Astrocyte (in vitro differentiated cells and primary cell): ENCODE results near the gene CPNE4. TPM values are rescaled to one million over a fixed set of nuclear protein-coding genes. Genes with fewer than 3 reads are reported as not detected.

ENCODE experiments used
- DNase-seq: peaks from one replicate; pipeline ENCODE4 v3.0.0-alpha.2; 2010; ENCODE audit warnings: low read depth
- FAIRE-seq: peaks from 2 replicates; lab custom pipeline; 2011; peaks lifted over from hg19 to GRCh38; lab: Jason Lieb, UNC
- H2AFZ ChIP-seq: 2 replicates; pipeline ENCODE4 v1.6.0; 2012; ENCODE audit warnings: low read depth, low read length, inconsistent platforms
- H3K27ac ChIP-seq: 2 replicates; pipeline ENCODE4 v1.5.1; 2011; ENCODE audit warnings: low read depth, low read length, inconsistent platforms
- H3K27me3 ChIP-seq: 2 replicates; pipeline ENCODE4 v1.6.0; 2011; ENCODE audit warnings: low read length, inconsistent platforms; ENCODE audit not compliant: insufficient read depth
- H3K36me3 ChIP-seq: 2 replicates; pipeline ENCODE4 v1.5.1; 2011; ENCODE audit warnings: low read length, inconsistent platforms; ENCODE audit not compliant: insufficient read depth
- H3K4me1 ChIP-seq: 2 replicates; pipeline ENCODE4 v1.5.1; 2011; ENCODE audit warnings: low read length, inconsistent platforms; ENCODE audit not compliant: insufficient read depth
- H3K4me2 ChIP-seq: 2 replicates; pipeline ENCODE4 v1.6.0; 2012; ENCODE audit warnings: low read length, inconsistent platforms
- H3K4me3 ChIP-seq: 2 replicates; pipeline ENCODE4 v1.5.1; 2011; ENCODE audit warnings: low read depth, mild to moderate bottlenecking, low read length, inconsistent platforms; ENCODE audit not compliant: insufficient read depth
- H3K79me2 ChIP-seq: 2 replicates; pipeline ENCODE4 v1.6.0; 2012; ENCODE audit warnings: mild to moderate bottlenecking, low read length, inconsistent platforms; ENCODE audit not compliant: insufficient read depth
- H3K9ac ChIP-seq: 2 replicates; pipeline ENCODE4 v1.6.0; 2012; ENCODE audit warnings: mild to moderate bottlenecking, low read length, inconsistent platforms
- H3K9me3 ChIP-seq: 2 replicates; pipeline ENCODE4 v1.5.1; 2012; ENCODE audit warnings: low read depth, mild to moderate bottlenecking, low read length, inconsistent platforms; ENCODE audit not compliant: insufficient read depth
- H4K20me1 ChIP-seq: 2 replicates; pipeline ENCODE4 v1.6.0; 2012; ENCODE audit warnings: low read length, inconsistent platforms; ENCODE audit not compliant: insufficient read depth
- H3K27ac Mint-ChIP-seq: one replicate; pipeline ENCODE4 v1.8.0; 2021; ENCODE audit warnings: mild to moderate bottlenecking, mixed read lengths; ENCODE audit not compliant: unreplicated experiment
- H3K27me3 Mint-ChIP-seq: one replicate; pipeline ENCODE4 v1.8.0; 2021; ENCODE audit warnings: low read depth, mixed read lengths; ENCODE audit not compliant: unreplicated experiment
- H3K36me3 Mint-ChIP-seq: one replicate; pipeline ENCODE4 v1.8.0; 2021; ENCODE audit warnings: low read depth, mixed read lengths; ENCODE audit not compliant: unreplicated experiment
- H3K4me1 Mint-ChIP-seq: one replicate; pipeline ENCODE4 v1.8.0; 2021; ENCODE audit warnings: low read depth, mixed read lengths; ENCODE audit not compliant: unreplicated experiment
- H3K4me3 Mint-ChIP-seq: one replicate; pipeline ENCODE4 v1.8.0; 2021; ENCODE audit warnings: mild to moderate bottlenecking, moderate library complexity, mixed read lengths; ENCODE audit not compliant: unreplicated experiment
- H3K9me3 Mint-ChIP-seq: one replicate; pipeline ENCODE4 v1.8.0; 2021; ENCODE audit warnings: mild to moderate bottlenecking, mixed read lengths; ENCODE audit not compliant: unreplicated experiment
- CTCF ChIP-seq: IDR thresholded peaks from 2 replicates; pipeline ENCODE4 v1.5.1; 2011; ENCODE audit warnings: low read depth, mild to moderate bottlenecking, inconsistent platforms, low read length, moderate library complexity; ENCODE audit not compliant: insufficient read depth
- EZH2 ChIP-seq: IDR thresholded peaks from 2 replicates; pipeline ENCODE4 v1.6.1; 2012; ENCODE audit warnings: mild to moderate bottlenecking, low read length, inconsistent platforms; ENCODE audit not compliant: insufficient read depth
- total RNA-seq: library from RNA; stranded (reverse); gene quantifications from 2 replicates; pipeline ENCODE4 v1.2.1, GENCODE V29; 2021

The CPNE4 gene
- total RNA-seq, 1 donor from 2014 or later = 0.68 TPM

GRCh38 chr3:132083159-132083558, 48.3 kb upstream of the CPNE4 start:
- no peak for TF ChIP-seq EZH2
- TF ChIP-seq CTCF = no peak
- no peaks in the 10 kb centered on the region for H3K9me3 Mint-ChIP-seq
- H3K9me3 ChIP-seq = no peaks in the 10 kb centered on the region
- no peak overlapping the region for H3K4me3 Mint-ChIP-seq
- no peaks in the 10 kb centered on the region for H3K79me2 ChIP-seq
- no peaks in the 10 kb centered on the region for H3K4me1 Mint-ChIP-seq
- no peaks in the 10 kb centered on the region for H3K36me3 Mint-ChIP-seq
- H3K36me3 ChIP-seq = no peaks in the 10 kb centered on the region
- H3K4me2 ChIP-seq = no peak overlapping the region
- no peak overlapping the region for H3K27ac Mint-ChIP-seq
- no peaks in the 10 kb centered on the region for H3K4me1 ChIP-seq
- FAIRE-seq (no peak), DNase-seq (no peak)
- H2AFZ ChIP-seq = no peak overlapping the region
- no peaks in the 10 kb centered on the region for H4K20me1 ChIP-seq
- H3K27me3 ChIP-seq = no peaks in the 10 kb centered on the region
- no peak overlapping the region for H3K4me3 ChIP-seq
- no peak overlapping the region for H3K9ac ChIP-seq
- H3K27me3 Mint-ChIP-seq = no peaks in the 10 kb centered on the region
- no peak overlapping the region for H3K27ac ChIP-seq

- H3K4me1 Mint-ChIP-seq = no peaks in the 10 kb centered on the region
- no peak overlapping the region for H3K27ac Mint-ChIP-seq
- Histone ChIP-seq H3K9ac (no peak overlapping the region), H3K79me2 (no peaks in the 10 kb centered on the region), H3K4me3 (no peak overlapping the region), H3K27ac (no peak overlapping the region), H3K4me2 (no peak overlapping the region), H3K9me3 (no peaks in the 10 kb centered on the region), H3K36me3 (no peaks in the 10 kb centered on the region), H4K20me1 (no peaks in the 10 kb centered on the region), H3K27me3 (no peaks in the 10 kb centered on the region), H2AFZ (no peak overlapping the region), H3K4me1 (no peaks in the 10 kb centered on the region)
- TF ChIP-seq EZH2 = no peak
- TF ChIP-seq CTCF = no peak
- H3K9me3 Mint-ChIP-seq = no peaks in the 10 kb centered on the region
- peaks cover 8% of the 10 kb centered on the region for H3K27me3 Mint-ChIP-seq
- no peak overlapping the region for H3K4me3 Mint-ChIP-seq
- no peaks in the 10 kb centered on the region for H3K36me3 Mint-ChIP-seq
- FAIRE-seq (no peak), DNase-seq (peak; percentile 53)
Measured at GRCh38 chr3:132079147-132079546, 44.3 kb upstream of the CPNE4 start.

- H3K27ac Mint-ChIP-seq = no peak overlapping the region
- Histone ChIP-seq H3K27ac (no peak overlapping the region), H3K4me2 (no peak overlapping the region), H2AFZ (no peak overlapping the region), H3K9me3 (no peaks in the 10 kb centered on the region), H3K27me3 (no peaks in the 10 kb centered on the region), H3K79me2 (no peaks in the 10 kb centered on the region), H3K36me3 (no peaks in the 10 kb centered on the region), H3K4me1 (no peaks in the 10 kb centered on the region), H3K4me3 (no peak overlapping the region), H4K20me1 (no peaks in the 10 kb centered on the region), H3K9ac (no peak overlapping the region)
- no peak for TF ChIP-seq CTCF
- no peak for TF ChIP-seq EZH2
- H3K4me1 Mint-ChIP-seq = no peaks in the 10 kb centered on the region
- FAIRE-seq (peak; percentile 62), DNase-seq (no peak)
- H3K36me3 Mint-ChIP-seq = no peaks in the 10 kb centered on the region
- no peaks in the 10 kb centered on the region for H3K9me3 Mint-ChIP-seq
- H3K27me3 Mint-ChIP-seq = peaks cover 24% of the 10 kb centered on the region
- no peak overlapping the region for H3K4me3 Mint-ChIP-seq
Measured at GRCh38 chr3:132073771-132074170, 39.0 kb upstream of the CPNE4 start.
